Measurements from ENCODE around the gene SLC25A42. TPM values are rescaled to one million over a fixed set of nuclear protein-coding genes. Genes with fewer than 3 reads are reported as not detected.

SLC25A42 gene
- total RNA-seq, 1 experiment from 2014 or later, result 10.3 TPM

Other genes starting within 250 kb of the SLC25A42 start
- 85.4 and 131 TPM in 2 replicates for gene UPF1, start 232.0 kb upstream of the SLC25A42 start, total RNA-seq (2014; rRNA removed; shearing (Covaris generic))
- 0.98 and 1.1 TPM in 2 replicates for gene CERS1, start 167.8 kb upstream of the SLC25A42 start, total RNA-seq (2014; rRNA removed; shearing (Covaris generic))
- gene COPE, start 144.6 kb upstream of the SLC25A42 start, total RNA-seq (2014; rRNA removed; shearing (Covaris generic)), result 334 and 499 TPM in 2 replicates
- 75.5 and 76.5 TPM in 2 replicates for gene DDX49, start 144.3 kb upstream of the SLC25A42 start, total RNA-seq (2014; rRNA removed; shearing (Covaris generic))
- 105 and 141 TPM in 2 replicates for gene HOMER3, start 122.8 kb upstream of the SLC25A42 start, total RNA-seq (2014; rRNA removed; shearing (Covaris generic))
- 31.8 and 49.0 TPM in 2 replicates for gene SUGP2, start 30.5 kb upstream of the SLC25A42 start, total RNA-seq (2014; rRNA removed; shearing (Covaris generic))
- 38.2 and 40.3 TPM in 2 replicates for gene ARMC6, start 30.4 kb upstream of the SLC25A42 start, total RNA-seq (2014; rRNA removed; shearing (Covaris generic))
- gene TMEM161A, start 74.5 kb downstream of the SLC25A42 start, total RNA-seq (2014; rRNA removed; shearing (Covaris generic)), result 27.4 and 33.0 TPM in 2 replicates
- gene MEF2B, start 106.3 kb downstream of the SLC25A42 start, total RNA-seq (2014; rRNA removed; shearing (Covaris generic)), result 0.25 and 0.94 TPM in 2 replicates
- 10.3 and 17.0 TPM in 2 replicates for gene BORCS8, start 128.2 kb downstream of the SLC25A42 start, total RNA-seq (2014; rRNA removed; shearing (Covaris generic))
- 110 and 115 TPM in 2 replicates for gene RFXANK, start 128.3 kb downstream of the SLC25A42 start, total RNA-seq (2014; rRNA removed; shearing (Covaris generic))
- gene NR2C2AP, start 139.4 kb downstream of the SLC25A42 start, total RNA-seq (2014; rRNA removed; shearing (Covaris generic)), result 22.6 and 29.4 TPM in 2 replicates
- not detected in 2 replicates for gene NCAN, start 148.0 kb downstream of the SLC25A42 start, total RNA-seq (2014; rRNA removed; shearing (Covaris generic))
- not detected in 2 replicates for gene TM6SF2, start 209.3 kb downstream of the SLC25A42 start, total RNA-seq (2014; rRNA removed; shearing (Covaris generic))

All from M059J (cell line).